Measurements from ENCODE around the gene SPG7.
"Not testable (repeated sequence)": the region's sequence is repeated elsewhere in the genome, so short reads cannot be mapped to it uniquely, and the experiment has no call there.

The SPG7 gene

GRCh38 chr16:89587676-89588075 lies 79.5 kb downstream of the SPG7 start:
- not testable (repeated sequence) for H4K8ac ChIP-seq (ENCODE audit: low read depth, low read length); H3K23ac ChIP-seq (ENCODE audit: low read length); H4K12ac ChIP-seq (ENCODE audit: low read depth, low read length); H2BK5ac ChIP-seq (ENCODE audit: low read depth, low read length, poor library complexity); H3K27ac ChIP-seq (ENCODE audit: low read depth, low read length); H2BK12ac ChIP-seq (ENCODE audit: low read length); H3K27me3 ChIP-seq (ENCODE audit: insufficient read depth, low read length); H3K79me1 ChIP-seq (ENCODE audit: low read length); H3K4ac ChIP-seq (ENCODE audit: low read depth, low read length); DNase-seq; H2AFZ ChIP-seq (ENCODE audit: insufficient read depth, low read length, poor library complexity); H3K18ac ChIP-seq (ENCODE audit: low read length); H3K36me3 ChIP-seq (ENCODE audit: control insufficient read depth in 1 of 2, insufficient read depth in 2 of 2, low read length in 2 of 2); H3K9ac ChIP-seq (ENCODE audit: low read length); H3K79me2 ChIP-seq (ENCODE audit: control insufficient read depth, insufficient read depth, low read length, poor library complexity); H3K14ac ChIP-seq (ENCODE audit: low read length); H2AK5ac ChIP-seq (ENCODE audit: low read length); H3K9me3 ChIP-seq (ENCODE audit: insufficient read depth, low read depth, low read length); H4K91ac ChIP-seq (ENCODE audit: low read depth, low read length); H2BK120ac ChIP-seq (ENCODE audit: insufficient read depth, low read length, poor library complexity); H3K4me3 ChIP-seq (ENCODE audit: low read depth, low read length); H3K4me2 ChIP-seq (ENCODE audit: low read length); H3K4me1 ChIP-seq (ENCODE audit: control insufficient read depth in 1 of 2, insufficient read depth in 2 of 2, low read length in 2 of 2)
- no CpG with 5 or more reads among the region's 36 CpGs for WGBS (ENCODE audit: extremely low coverage, insufficient coverage, insufficient read length)

DNA sequence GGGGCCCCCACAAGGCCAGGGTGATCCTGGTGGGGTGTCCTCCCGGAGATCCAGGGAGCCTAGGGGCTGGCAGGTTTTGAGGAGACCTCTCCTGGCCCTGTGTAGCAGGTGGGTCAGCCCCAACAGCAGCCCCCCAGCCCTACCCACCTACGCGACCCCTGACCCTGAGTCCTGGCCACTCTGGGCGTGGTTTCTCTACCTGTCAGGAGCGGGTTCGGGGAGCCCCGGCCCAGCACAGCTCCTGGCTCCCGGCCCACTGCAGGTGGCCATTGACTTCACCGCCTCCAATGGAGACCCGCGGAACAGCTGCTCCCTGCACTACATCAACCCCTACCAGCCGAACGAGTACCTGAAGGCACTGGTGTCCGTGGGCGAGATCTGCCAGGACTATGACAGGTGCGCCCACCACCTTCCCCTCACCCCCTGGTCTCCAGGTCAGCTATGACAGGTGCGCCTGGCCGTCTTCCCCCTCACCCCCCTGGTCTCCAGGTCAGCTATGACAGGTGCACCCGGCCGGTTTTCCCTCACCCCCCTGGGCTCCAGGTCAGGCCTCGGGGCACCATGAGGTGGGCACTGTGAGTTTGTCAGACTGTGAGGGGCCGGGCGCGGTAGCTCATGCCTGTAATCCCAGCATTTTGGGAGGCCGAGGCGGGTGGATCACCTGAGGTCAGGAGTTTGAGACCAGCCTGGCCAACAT lies 80.4 kb downstream of the SPG7 start:
- no peak overlapping the region for H4K91ac ChIP-seq (ENCODE audit: low read depth, low read length)
- no peaks in the 10 kb centered on the region for H3K36me3 ChIP-seq (ENCODE audit: control insufficient read depth in 1 of 2, insufficient read depth in 2 of 2, low read length in 2 of 2)
- no peak overlapping the region for H3K23ac ChIP-seq (ENCODE audit: low read length)
- H2AFZ ChIP-seq (ENCODE audit: insufficient read depth, low read length, poor library complexity) = no peak overlapping the region
- no CpG with 5 or more reads among the region's 26 CpGs for WGBS (ENCODE audit: extremely low coverage, insufficient coverage, insufficient read length)
- no peaks in the 10 kb centered on the region for H3K79me2 ChIP-seq (ENCODE audit: control insufficient read depth, insufficient read depth, low read length, poor library complexity)
- H3K9ac ChIP-seq (ENCODE audit: low read length) = no peak overlapping the region
- H2BK12ac ChIP-seq (ENCODE audit: low read length) = no peak overlapping the region
- H4K12ac ChIP-seq (ENCODE audit: low read depth, low read length) = no peak overlapping the region
- H3K4me3 ChIP-seq (ENCODE audit: low read depth, low read length) = no peak overlapping the region
- no peak for DNase-seq
- H3K18ac ChIP-seq (ENCODE audit: low read length) = no peak overlapping the region
- no peaks in the 10 kb centered on the region for H3K79me1 ChIP-seq (ENCODE audit: low read length)
- no peak overlapping the region for H3K14ac ChIP-seq (ENCODE audit: low read length)
- H2BK120ac ChIP-seq (ENCODE audit: insufficient read depth, low read length, poor library complexity) = no peak overlapping the region
- peaks cover 9% of the 10 kb centered on the region for H3K9me3 ChIP-seq (ENCODE audit: insufficient read depth, low read depth, low read length)
- no peak overlapping the region for H2BK5ac ChIP-seq (ENCODE audit: low read depth, low read length, poor library complexity)
- no peak overlapping the region for H3K4me2 ChIP-seq (ENCODE audit: low read length)
- H2AK5ac ChIP-seq (ENCODE audit: low read length) = no peak overlapping the region
- H4K8ac ChIP-seq (ENCODE audit: low read depth, low read length) = no peak overlapping the region
- no peak overlapping the region for H3K27ac ChIP-seq (ENCODE audit: low read depth, low read length)
- no peak overlapping the region for H3K4ac ChIP-seq (ENCODE audit: low read depth, low read length)
- no peaks in the 10 kb centered on the region for H3K4me1 ChIP-seq (ENCODE audit: control insufficient read depth in 1 of 2, insufficient read depth in 2 of 2, low read length in 2 of 2)
- no peaks in the 10 kb centered on the region for H3K27me3 ChIP-seq (ENCODE audit: insufficient read depth, low read length)

DNA sequence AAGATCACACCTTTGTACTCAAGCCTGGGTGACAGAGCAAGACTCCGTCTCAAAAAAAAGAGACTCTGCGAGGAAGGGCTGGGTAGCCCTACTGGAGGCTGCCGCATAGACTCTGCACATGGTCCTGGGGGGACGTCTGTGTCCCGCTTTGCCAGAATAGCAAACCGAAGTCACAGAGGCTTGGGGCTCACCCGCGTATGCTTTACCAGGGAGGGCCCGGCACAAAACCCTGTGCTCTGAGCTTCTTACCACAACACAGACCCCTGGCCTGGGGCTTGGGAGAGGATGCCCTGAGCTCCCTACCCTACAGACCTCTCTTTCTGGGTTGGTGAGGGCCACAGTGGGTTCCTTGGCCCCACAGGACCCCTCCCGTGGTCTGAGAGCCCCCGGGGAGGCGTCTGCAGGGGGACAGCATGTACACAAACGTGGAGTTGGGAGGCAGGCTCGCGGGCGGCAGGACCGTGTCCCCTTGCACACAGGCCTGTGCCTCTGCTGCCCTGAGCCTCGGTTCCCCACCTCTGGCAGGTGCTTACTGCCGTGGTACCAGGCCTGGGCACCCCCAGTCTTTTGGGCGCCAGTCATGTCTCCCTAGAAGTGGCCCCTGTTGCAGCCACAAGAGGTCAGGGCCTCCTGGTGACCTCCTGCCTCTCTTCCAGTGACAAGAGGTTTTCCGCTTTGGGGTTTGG lies 81.2 kb downstream of the SPG7 start:
- Histone ChIP-seq H3K18ac (ENCODE audit: low read length) (no peak overlapping the region), H3K27ac (ENCODE audit: low read depth, low read length) (no peak overlapping the region), H3K4me3 (ENCODE audit: low read depth, low read length) (no peak overlapping the region), H4K8ac (ENCODE audit: low read depth, low read length) (no peak overlapping the region), H3K79me2 (ENCODE audit: control insufficient read depth, insufficient read depth, low read length, poor library complexity) (no peaks in the 10 kb centered on the region), H2BK5ac (ENCODE audit: low read depth, low read length, poor library complexity) (no peak overlapping the region), H3K36me3 (ENCODE audit: control insufficient read depth in 1 of 2, insufficient read depth in 2 of 2, low read length in 2 of 2) (no peaks in the 10 kb centered on the region), H2AK5ac (ENCODE audit: low read length) (no peak overlapping the region), H3K4ac (ENCODE audit: low read depth, low read length) (no peak overlapping the region), H3K79me1 (ENCODE audit: low read length) (no peaks in the 10 kb centered on the region), H4K12ac (ENCODE audit: low read depth, low read length) (no peak overlapping the region), H2BK120ac (ENCODE audit: insufficient read depth, low read length, poor library complexity) (no peak overlapping the region), H3K4me1 (ENCODE audit: control insufficient read depth in 1 of 2, insufficient read depth in 2 of 2, low read length in 2 of 2) (no peaks in the 10 kb centered on the region), H3K9ac (ENCODE audit: low read length) (no peak overlapping the region), H2BK12ac (ENCODE audit: low read length) (no peak overlapping the region), H4K91ac (ENCODE audit: low read depth, low read length) (no peak overlapping the region), H3K23ac (ENCODE audit: low read length) (no peak overlapping the region), H3K27me3 (ENCODE audit: insufficient read depth, low read length) (no peaks in the 10 kb centered on the region), H3K4me2 (ENCODE audit: low read length) (no peak overlapping the region), H3K9me3 (ENCODE audit: insufficient read depth, low read depth, low read length) (peaks cover 9% of the 10 kb centered on the region), H2AFZ (ENCODE audit: insufficient read depth, low read length, poor library complexity) (no peak overlapping the region), H3K14ac (ENCODE audit: low read length) (no peak overlapping the region)
- no peak for DNase-seq
- no CpG with 5 or more reads among the region's 21 CpGs for WGBS (ENCODE audit: extremely low coverage, insufficient coverage, insufficient read length)

DNA sequence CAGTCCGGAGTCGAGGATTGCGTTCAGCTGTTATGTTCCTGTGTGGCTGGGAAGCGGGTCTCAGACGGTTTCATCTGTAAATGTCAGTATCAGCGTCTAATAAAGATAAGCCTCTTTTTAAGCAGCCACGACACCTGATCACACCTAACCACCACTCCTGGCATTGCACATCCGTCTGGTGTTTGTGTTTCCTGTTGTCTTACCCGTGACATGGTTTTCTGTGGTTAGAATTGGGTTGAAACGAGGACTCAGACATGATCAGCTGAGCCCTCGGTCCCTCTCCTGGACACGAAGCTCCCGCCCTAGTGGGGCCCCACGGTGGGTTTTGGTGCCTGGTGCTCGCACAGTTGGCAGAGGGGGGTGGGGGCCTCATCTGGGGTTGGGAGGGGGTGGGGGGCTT lies 85.6 kb downstream of the SPG7 start:
- Histone ChIP-seq H2AK5ac (ENCODE audit: low read length) (no peak overlapping the region), H3K36me3 (ENCODE audit: control insufficient read depth in 1 of 2, insufficient read depth in 2 of 2, low read length in 2 of 2) (no peaks in the 10 kb centered on the region), H4K91ac (ENCODE audit: low read depth, low read length) (no peak overlapping the region), H2AFZ (ENCODE audit: insufficient read depth, low read length, poor library complexity) (no peak overlapping the region), H2BK12ac (ENCODE audit: low read length) (no peak overlapping the region), H3K9me3 (ENCODE audit: insufficient read depth, low read depth, low read length) (peaks cover 5% of the 10 kb centered on the region), H4K8ac (ENCODE audit: low read depth, low read length) (no peak overlapping the region), H3K23ac (ENCODE audit: low read length) (no peak overlapping the region), H3K79me2 (ENCODE audit: control insufficient read depth, insufficient read depth, low read length, poor library complexity) (no peaks in the 10 kb centered on the region), H2BK120ac (ENCODE audit: insufficient read depth, low read length, poor library complexity) (no peak overlapping the region), H3K79me1 (ENCODE audit: low read length) (no peaks in the 10 kb centered on the region), H2BK5ac (ENCODE audit: low read depth, low read length, poor library complexity) (no peak overlapping the region), H3K14ac (ENCODE audit: low read length) (no peak overlapping the region), H4K12ac (ENCODE audit: low read depth, low read length) (no peak overlapping the region), H3K18ac (ENCODE audit: low read length) (no peak overlapping the region), H3K4me1 (ENCODE audit: control insufficient read depth in 1 of 2, insufficient read depth in 2 of 2, low read length in 2 of 2) (no peaks in the 10 kb centered on the region), H3K4me3 (ENCODE audit: low read depth, low read length) (no peak overlapping the region), H3K27me3 (ENCODE audit: insufficient read depth, low read length) (no peaks in the 10 kb centered on the region), H3K9ac (ENCODE audit: low read length) (no peak overlapping the region), H3K4me2 (ENCODE audit: low read length) (no peak overlapping the region), H3K4ac (ENCODE audit: low read depth, low read length) (no peak overlapping the region), H3K27ac (ENCODE audit: low read depth, low read length) (no peak overlapping the region)
- no peak for DNase-seq
- WGBS (ENCODE audit: extremely low coverage, insufficient coverage, insufficient read length) = no CpG with 5 or more reads among the region's 15 CpGs

Data from trophoblast cell (in vitro differentiated cells and primary cell).